Subcutaneous preadipocyte (primary cell): ENCODE results near the gene BDP1. TPM values are rescaled to one million over a fixed set of nuclear protein-coding genes. Genes with fewer than 3 reads are reported as not detected.

Source experiments
- small RNA-seq: library from RNA; depleted of rRNA; stranded (forward); fragments of <200 nt; gene quantifications from one replicate; pipeline ENCODE3, GENCODE V24; 2012
- total RNA-seq: library from RNA; depleted of rRNA; stranded (reverse); fragments of >200 nt; gene quantifications from 2 replicates; pipeline ENCODE4 v1.2.3, GENCODE V29; 2012

BDP1 gene
- 18.0 and 25.6 TPM in 2 replicates for total RNA-seq

GRCh38 chr5:71455427-71456361 is at the start of gene BDP1:
Gene BDP1, plus strand, starts transcription at chr5:71455651. Its CDS starts 227 bp downstream, at chr5:71455878.

GRCh38 chr5:71586941-71587765 is 131.7 kb downstream of the BDP1 start, which contains the start of gene MCCC2:
Gene MCCC2, plus strand, starts transcription at chr5:71587340. Its CDS starts 86 bp downstream, at chr5:71587426.

Small RNA genes lying within 50 kb of the gene (small RNA-seq; reads per million reads assigned to genes)
- not detected for gene HMGN1P12

Other genes starting within 250 kb of the BDP1 start
- gene MCCC2, start 131.7 kb downstream of the BDP1 start, total RNA-seq, result 23.1 and 32.1 TPM in 2 replicates